Aorta (tissue), 5 donors: Measurements from ENCODE around the gene DHRSX. TPM values are rescaled to one million over a fixed set of nuclear protein-coding genes. Genes with fewer than 3 reads are reported as not detected.
A peak's percentile ranks its signal among the peaks of the same experiment; 100 is the strongest.
"Not testable (repeated sequence)": the region's sequence is repeated elsewhere in the genome, so short reads cannot be mapped to it uniquely, and the experiment has no call there.

ENCODE experiments used
- ATAC-seq: fragments of 200-7000 bp; cut with Tn5 transposase; one replicate; pipeline ENCODE4 v1.9.1; 2022; ENCODE audit warnings: moderate library complexity; ENCODE audit not compliant: low FRiP score
- DNase-seq, 2 donors: peaks; one replicate each; pipeline ENCODE4 v3.0.0-alpha.2; 2020
- H3K27ac ChIP-seq, 2 donors: one replicate each; pipeline ENCODE4 v1.5.1; 2013; ENCODE audit warnings: low read length in 2 of 2, mild to moderate bottlenecking in 2 of 2, moderate library complexity in 2 of 2, control low read depth in 1 of 2, inconsistent platforms in 1 of 2, low read depth in 1 of 2
- H3K27me3 ChIP-seq, 2 donors: one replicate each; pipeline ENCODE4 v1.6.1; 2013; ENCODE audit warnings: control low read depth in 1 of 2, low read length in 1 of 2, mild to moderate bottlenecking in 1 of 2, moderate library complexity in 1 of 2; ENCODE audit not compliant: insufficient read depth in 2 of 2, control insufficient read depth in 1 of 2
- H3K36me3 ChIP-seq, 2 donors: one replicate each; pipeline ENCODE4 v1.6.1; 2013; ENCODE audit warnings: control low read depth in 1 of 2, low read length in 1 of 2, mild to moderate bottlenecking in 1 of 2; ENCODE audit not compliant: insufficient read depth in 2 of 2, control insufficient read depth in 1 of 2
- H3K4me1 ChIP-seq, 2 donors: one replicate each; pipeline ENCODE4 v1.6.1; 2013; ENCODE audit warnings: low read length in 2 of 2, control low read depth in 1 of 2, mild to moderate bottlenecking in 1 of 2, moderate library complexity in 1 of 2; ENCODE audit not compliant: insufficient read depth in 2 of 2, control insufficient read depth in 1 of 2
- H3K4me3 ChIP-seq, 2 donors: one replicate each; pipeline ENCODE4 v1.5.1; 2013; ENCODE audit warnings: low read length in 2 of 2, control low read depth in 1 of 2, mild to moderate bottlenecking in 1 of 2
- H3K9me3 ChIP-seq: one replicate; pipeline ENCODE4 v1.6.1; 2013; ENCODE audit warnings: mild to moderate bottlenecking, low read length; ENCODE audit not compliant: control insufficient read depth
- WGBS, 2 donors: extraction: QIAGEN DNeasy Blood & Tissue Kit; methylation state at CpG; one replicate each; pipeline ENCODE4 v1.1.7; 2013; 5-methylcytosine and 5-hydroxymethylcytosine counted together
- intact Hi-C, 2 donors: fragments of 100-400 bp; cut with DNase I; formaldehyde crosslinking; loops; one replicate each; pipeline versions ENCODE4 v1.14.2 to v1.15.0; 2022
- polyA plus RNA-seq, 2 donors: library from polyadenylated mRNA; stranded (reverse); fragments of 200-250 nt; gene quantifications; one replicate each; pipeline ENCODE4 v1.2.3, GENCODE V29; 2013
- total RNA-seq, 2 donors: library from RNA; stranded (reverse); fragmentation: NEBNext Ultra II Directional; extraction: Animal tissue kit (Norgen Biotek cat#: 25700); gene quantifications; one replicate each; pipeline ENCODE4 v1.2.1, GENCODE V29; 2021
- donor health status: healthy with polysubstance abuse.
- donor health status: Bipolar disorder and iron deficiency.
- donor health status: DM: no; HTN: no; CAD: no.
- donor health status: DM: no; HTN: no; CAD: no.
- donor health status: DM: yes; HTN: yes; CAD: no.

DHRSX gene
- total and polyA plus RNA-seq, 4 donors = 6.0 to 21.8 (median 11.7) TPM

DNA sequence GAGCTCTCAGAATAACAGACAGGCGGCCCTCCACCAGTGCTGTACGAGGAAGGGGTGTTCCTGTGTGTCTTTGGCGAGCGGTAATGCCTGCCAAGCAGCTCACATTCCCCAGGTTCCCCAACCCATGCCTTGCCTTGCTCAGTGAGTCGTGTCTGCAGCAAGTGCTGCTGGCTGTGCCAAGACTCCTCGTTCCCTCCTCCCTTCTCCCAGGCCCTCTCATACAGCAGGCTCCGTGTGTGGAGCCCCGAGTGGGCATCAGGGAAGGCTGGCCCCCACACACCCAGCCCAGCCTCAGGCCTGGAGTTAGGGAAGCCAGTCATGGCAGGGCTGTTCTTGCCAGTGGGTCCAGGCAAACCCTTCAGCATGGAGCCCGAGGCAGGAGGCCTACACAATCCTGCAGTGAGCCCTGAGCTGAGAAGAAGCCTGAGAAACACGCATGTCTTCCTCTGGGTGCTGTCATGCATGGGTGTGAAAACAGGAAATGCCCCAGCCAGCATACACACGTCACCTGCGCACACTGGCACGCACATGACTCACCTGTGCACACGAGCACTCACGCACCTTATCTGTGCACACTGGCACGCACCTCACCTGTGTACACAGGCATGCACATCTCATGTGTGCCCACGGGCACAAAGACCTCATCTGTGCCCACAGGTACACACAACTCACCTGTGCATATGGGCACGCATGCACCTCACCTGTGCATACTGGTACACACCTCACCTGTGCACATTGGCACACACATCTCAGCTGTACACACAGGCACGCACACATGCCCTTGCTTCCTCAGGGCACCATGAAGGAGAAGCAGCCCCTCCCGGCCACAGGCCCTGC, 238.7 kb downstream of the DHRSX start:
- Histone ChIP-seq H3K36me3 (no peaks in the 10 kb centered on the region), H3K9me3 (no peaks in the 10 kb centered on the region), H3K4me3 (no peak overlapping the region), H3K27ac (no peak overlapping the region), H3K27me3 (no peaks in the 10 kb centered on the region), H3K4me1 (no peaks in the 10 kb centered on the region)
- DNase-seq = peak in 1 of 2 donors; percentile 57
- ATAC-seq = peak; percentile 36
- intact Hi-C loops = no loop called here
- WGBS, 2 donors = 65 to 68% methylated on average over 20 of the region's 20 CpGs

- no peaks in the 10 kb centered on the region for H3K36me3 ChIP-seq
- H3K27me3 ChIP-seq = no peaks in the 10 kb centered on the region
- H3K4me1 ChIP-seq = no peaks in the 10 kb centered on the region
- no peak for DNase-seq
- intact Hi-C loops = no loop called here
- no peak for ATAC-seq
- no peaks in the 10 kb centered on the region for H3K9me3 ChIP-seq
- H3K27ac ChIP-seq = no peak overlapping the region
- no peak overlapping the region for H3K4me3 ChIP-seq
- 91% methylated on average over 12 of the region's 12 CpGs for WGBS, 2 donors
These were observed 248.3 kb downstream of the DHRSX start for GRCh38 chrX:2252331-2253065.

GRCh38 chrX:2251211-2251610, 249.6 kb downstream of the DHRSX start:
- no peaks in the 10 kb centered on the region for H3K9me3 ChIP-seq
- ATAC-seq (no peak), DNase-seq (no peak)
- intact Hi-C loops = no loop called here
- H3K27ac ChIP-seq = no peak overlapping the region
- H3K36me3 ChIP-seq = no peaks in the 10 kb centered on the region
- H3K27me3 ChIP-seq = no peaks in the 10 kb centered on the region
- H3K4me3 ChIP-seq = no peak overlapping the region
- no peaks in the 10 kb centered on the region for H3K4me1 ChIP-seq
- 82 to 90% methylated on average over 5 of the region's 5 CpGs for WGBS, 2 donors

- Histone ChIP-seq H3K4me1 (no peaks in the 10 kb centered on the region), H3K4me3 (no peak overlapping the region), H3K9me3 (no peaks in the 10 kb centered on the region), H3K36me3 (peaks cover 0 to 5% of the 10 kb centered on the region in 2 donors), H3K27ac (no peak overlapping the region), H3K27me3 (no peaks in the 10 kb centered on the region)
- no peak for ATAC-seq
- WGBS, 2 donors = 80 to 82% methylated on average over 12 of the region's 12 CpGs
- intact Hi-C loops = no loop called here
- DNase-seq = peak in 1 of 2 donors; percentile 30
These were observed 256.8 kb downstream of the DHRSX start for GRCh38 chrX:2243913-2244460.

DNA sequence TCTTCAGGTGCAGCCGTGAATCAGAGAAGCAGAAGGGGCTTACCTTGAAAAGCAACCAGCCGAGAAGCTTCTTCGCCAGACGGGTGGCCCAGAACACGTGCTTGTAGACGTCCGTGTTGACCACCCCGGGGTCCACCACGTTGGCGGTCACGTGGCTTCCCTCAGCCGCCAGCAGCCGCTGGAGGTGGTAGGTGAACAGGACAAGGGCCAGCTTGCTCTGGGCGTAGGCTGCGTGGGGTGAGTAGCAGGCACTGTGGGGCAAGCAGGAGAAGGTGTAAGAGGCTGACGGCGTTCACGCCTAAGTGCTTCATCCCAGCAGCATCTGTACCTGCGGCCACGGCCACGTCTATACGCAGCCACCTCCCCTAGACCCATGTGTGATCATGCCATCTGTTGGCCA, 257.8 kb downstream of the DHRSX start:
- intact Hi-C loops = no loop called here
- ATAC-seq = no peak
- 94 to 97% methylated on average over 22 of the region's 22 CpGs for WGBS, 2 donors
- no peaks in the 10 kb centered on the region for H3K9me3 ChIP-seq
- H3K4me3 ChIP-seq = no peak overlapping the region
- H3K4me1 ChIP-seq = no peaks in the 10 kb centered on the region
- no peaks in the 10 kb centered on the region for H3K27me3 ChIP-seq
- no peak overlapping the region for H3K27ac ChIP-seq
- peaks cover 0 to 5% of the 10 kb centered on the region in 2 donors for H3K36me3 ChIP-seq
- no peak for DNase-seq

- DNase-seq (peak in 1 of 2 donors; percentile 35), ATAC-seq (no peak)
- WGBS, 2 donors = 94 to 96% methylated on average over 16 of the region's 16 CpGs
- Histone ChIP-seq H3K4me3 (no peak overlapping the region), H3K36me3 (peaks cover 0 to 5% of the 10 kb centered on the region in 2 donors), H3K9me3 (no peaks in the 10 kb centered on the region), H3K4me1 (no peaks in the 10 kb centered on the region), H3K27ac (no peak overlapping the region), H3K27me3 (no peaks in the 10 kb centered on the region)
- intact Hi-C loops = no loop called here
These were observed 258.4 kb downstream of the DHRSX start for GRCh38 chrX:2242326-2242725.

DNA sequence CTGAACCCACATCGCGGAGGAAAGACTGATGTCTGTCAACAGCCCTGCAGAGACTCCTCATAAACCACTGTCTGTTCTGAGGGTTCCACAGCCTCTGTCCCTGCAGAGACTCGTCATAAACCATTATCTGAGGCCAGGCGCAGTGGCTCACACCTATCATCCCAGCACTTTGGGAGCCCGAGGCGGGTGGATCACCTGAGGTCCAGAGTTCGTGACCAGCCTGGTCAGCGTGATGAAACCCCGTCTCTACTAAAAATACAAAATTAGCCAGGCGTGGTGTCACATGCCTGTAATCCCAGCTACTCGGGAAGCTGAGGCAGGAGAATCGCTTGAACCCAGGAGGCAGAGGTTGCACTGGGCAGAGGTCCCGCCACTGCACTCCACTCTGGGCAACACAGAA, 259.3 kb downstream of the DHRSX start:
- WGBS, 2 donors = 93 to 96% methylated on average over 13 of the region's 13 CpGs
- intact Hi-C loops, H3K36me3 ChIP-seq: not testable (repeated sequence)

DNA sequence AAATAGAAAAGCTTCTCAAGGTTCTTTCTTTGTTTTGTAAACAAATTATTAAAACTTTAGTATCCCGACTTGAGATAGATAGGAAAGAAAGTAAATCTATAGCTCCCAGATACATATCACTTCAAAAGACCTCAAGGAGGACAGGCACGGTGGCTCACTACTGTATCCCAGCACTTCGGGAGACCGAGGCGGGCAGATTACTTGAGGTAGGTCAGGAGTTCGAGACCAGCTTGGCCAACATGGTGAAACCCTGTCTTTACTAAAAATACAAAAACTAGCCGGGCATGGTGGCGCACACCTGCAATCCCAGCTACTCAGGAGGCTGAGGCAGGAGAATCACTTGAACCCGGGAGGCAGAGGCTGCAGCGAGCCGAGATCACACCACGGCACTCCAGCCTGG, 260.0 kb downstream of the DHRSX start:
- H3K27ac ChIP-seq, H3K4me3 ChIP-seq, H3K9me3 ChIP-seq, intact Hi-C loops, H3K4me1 ChIP-seq, H3K27me3 ChIP-seq, ATAC-seq, H3K36me3 ChIP-seq: not testable (repeated sequence)
- 90 to 96% methylated on average over 12 of the region's 12 CpGs for WGBS, 2 donors
- peak in 1 of 2 donors; percentile 34 for DNase-seq

More for the DNA sequence above, 259.3 kb downstream of the DHRSX start:
- H3K27me3 ChIP-seq, H3K4me3 ChIP-seq, H3K27ac ChIP-seq, H3K4me1 ChIP-seq, DNase-seq, H3K9me3 ChIP-seq, ATAC-seq: not testable (repeated sequence)
